GM21390 (cell line): Measurements from ENCODE around the gene TPSB2.
"Not testable (repeated sequence)": the region's sequence is repeated elsewhere in the genome, so short reads cannot be mapped to it uniquely, and the experiment has no call there.

Experiments used
- ATAC-seq: cut with Tn5 transposase; IDR thresholded peaks from one replicate; pipeline ENCODE4 v1.9.1; 2021; ENCODE audit not compliant: unreplicated experiment

Gene TPSB2

DNA sequence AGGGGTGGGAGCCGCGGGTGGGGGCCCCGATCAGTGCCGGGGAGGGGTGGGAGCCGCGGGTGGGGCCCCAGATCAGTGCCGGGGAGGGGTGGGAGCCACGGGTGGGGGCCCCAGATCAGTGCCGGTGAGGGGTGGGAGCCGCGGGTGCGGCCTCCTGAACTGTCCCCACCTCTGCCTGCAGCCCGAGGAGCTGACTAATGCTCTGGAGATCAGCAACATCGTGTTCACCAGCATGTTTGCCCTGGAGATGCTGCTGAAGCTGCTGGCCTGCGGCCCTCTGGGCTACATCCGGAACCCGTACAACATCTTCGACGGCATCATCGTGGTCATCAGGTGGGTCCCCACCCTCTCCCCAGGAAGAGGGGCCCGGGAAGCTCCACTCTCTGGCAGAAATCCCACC, 25.1 kb downstream of the TPSB2 start:
- ATAC-seq = no peak

DNA sequence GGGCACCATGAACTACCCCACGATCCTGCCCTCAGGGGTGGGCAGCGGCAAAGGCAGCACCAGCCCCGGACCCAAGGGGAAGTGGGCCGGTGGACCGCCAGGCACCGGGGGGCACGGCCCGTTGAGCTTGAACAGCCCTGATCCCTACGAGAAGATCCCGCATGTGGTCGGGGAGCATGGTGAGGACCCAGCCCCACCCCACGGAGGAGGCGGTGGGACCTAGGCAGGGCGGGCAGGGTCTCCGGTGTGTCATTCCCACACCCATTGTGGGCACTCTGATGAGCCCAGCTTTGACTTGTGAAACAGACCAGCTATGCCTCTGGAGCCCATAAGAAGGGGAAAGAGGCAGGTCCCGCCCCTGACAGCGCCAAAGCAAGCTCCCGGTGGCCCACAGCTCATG, 27.7 kb downstream of the TPSB2 start:
- ATAC-seq = no peak

DNA sequence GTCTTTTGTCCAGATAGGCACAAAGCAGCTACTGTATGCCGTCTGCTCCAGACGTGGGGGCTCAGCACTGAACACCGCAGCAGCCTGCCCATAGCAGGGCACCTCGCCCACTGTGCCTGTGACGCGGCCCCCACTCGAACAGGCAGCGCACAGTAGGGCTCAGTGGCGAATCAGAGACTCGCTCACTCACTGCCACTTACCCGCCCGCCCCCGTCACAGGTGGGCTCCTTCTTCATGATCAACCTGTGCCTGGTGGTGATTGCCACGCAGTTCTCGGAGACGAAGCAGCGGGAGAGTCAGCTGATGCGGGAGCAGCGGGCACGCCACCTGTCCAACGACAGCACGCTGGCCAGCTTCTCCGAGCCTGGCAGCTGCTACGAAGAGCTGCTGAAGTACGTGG, 28.5 kb downstream of the TPSB2 start:
- no peak for ATAC-seq

DNA sequence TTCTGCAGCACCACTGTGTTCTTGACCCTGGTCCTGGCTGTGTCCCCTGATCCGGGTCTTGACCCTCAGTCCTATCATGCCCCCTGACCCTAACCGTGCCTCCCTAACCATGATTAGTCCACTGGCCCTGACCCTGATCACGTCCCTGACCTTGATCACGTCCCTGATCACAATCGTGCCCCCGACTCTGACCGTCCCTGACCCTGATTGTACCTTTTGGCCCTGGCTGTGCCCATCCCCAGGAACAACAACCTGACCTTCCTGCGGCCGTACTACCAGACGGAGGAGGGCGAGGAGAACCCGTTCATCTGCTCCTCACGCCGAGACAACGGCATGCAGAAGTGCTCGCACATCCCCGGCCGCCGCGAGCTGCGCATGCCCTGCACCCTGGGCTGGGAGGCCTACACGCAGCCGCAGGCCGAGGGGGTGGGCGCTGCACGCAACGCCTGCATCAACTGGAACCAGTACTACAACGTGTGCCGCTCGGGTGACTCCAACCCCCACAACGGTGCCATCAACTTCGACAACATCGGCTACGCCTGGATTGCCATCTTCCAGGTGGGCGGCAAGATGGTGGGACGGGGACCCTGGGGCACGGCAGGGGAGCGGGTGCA, 29.9 kb downstream of the TPSB2 start:
- ATAC-seq = no peak

DNA sequence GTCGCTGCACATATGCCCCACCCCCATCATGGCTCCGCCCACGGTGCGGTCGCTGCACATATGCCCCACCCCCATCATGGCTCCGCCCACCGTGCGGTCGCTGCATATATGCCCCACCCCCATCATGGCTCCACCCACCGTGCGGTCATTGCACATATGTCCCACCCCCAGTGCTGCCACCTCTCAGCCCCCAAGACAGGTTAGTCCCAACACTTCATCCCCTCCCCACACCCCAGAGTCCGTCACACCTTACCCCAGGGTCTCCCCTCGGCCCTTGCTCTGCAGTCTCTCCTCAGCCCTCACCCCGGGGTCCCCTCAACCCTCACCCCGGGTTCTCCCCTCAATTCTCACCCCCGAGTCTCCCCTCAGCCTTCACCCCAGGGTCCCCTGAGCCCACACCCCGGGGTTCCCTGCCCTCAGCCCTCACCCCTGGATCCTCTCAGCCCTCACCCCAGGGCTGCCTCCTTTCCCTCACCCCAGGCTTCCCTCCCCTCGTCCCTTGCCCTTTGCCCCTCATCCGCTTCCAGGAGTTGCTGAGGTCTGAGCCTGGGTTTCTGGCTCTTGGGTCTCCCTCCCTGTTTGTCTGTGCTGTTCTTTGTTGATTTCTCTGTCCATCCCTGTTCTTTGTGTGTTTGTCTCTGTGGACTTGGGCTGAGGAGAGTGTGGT, 30.5 kb downstream of the TPSB2 start:
- ATAC-seq = no peak

DNA sequence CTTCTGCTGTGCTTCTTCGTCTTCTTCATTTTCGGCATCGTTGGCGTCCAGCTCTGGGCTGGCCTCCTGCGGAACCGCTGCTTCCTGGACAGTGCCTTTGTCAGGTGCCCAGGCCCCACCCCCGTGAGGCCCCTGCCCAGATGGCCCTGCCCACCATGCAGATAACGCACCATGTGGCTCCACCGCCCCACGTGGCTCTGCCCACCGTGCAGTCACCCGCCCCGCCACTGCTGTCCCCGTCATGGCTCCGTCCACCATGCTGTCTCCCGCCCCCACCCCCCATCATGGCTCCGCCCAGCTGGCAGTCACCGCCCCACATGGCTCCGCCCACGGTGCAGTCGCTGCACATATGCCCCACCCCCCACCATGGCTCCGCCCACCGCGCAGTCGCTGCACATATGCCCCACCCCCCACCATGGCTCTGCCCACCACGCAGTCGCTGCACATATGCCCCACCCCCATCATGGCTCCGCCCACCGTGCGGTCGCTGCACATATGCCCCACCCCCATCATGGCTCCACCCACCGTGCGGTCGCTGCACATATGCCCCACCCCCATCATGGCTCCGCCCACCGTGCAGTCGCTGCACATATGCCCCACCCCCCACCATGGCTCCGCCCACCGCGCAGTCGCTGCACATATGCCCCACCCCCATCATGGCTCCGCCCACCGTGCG, 31.2 kb downstream of the TPSB2 start:
- not testable (repeated sequence) for ATAC-seq

DNA sequence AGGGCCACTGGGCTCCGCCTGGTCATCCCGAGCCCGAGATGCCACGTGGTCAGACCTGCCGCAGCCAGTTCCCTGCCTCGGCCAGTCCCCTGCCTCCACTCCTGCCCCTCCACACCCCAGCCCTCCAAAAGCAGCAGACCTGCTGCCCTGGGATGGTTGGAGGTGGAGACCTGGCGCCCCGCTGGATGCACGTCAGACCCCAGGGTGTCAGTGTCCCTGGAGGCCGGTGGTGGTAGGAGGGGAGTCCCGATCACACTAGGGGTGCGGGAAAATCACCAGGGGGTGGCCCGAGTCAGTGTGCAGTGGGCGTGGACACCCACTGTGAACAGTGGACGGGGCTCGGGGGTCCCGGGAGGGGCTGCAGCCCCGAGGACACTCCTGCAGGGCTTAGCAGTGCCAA, 31.8 kb downstream of the TPSB2 start:
- ATAC-seq = no peak

DNA sequence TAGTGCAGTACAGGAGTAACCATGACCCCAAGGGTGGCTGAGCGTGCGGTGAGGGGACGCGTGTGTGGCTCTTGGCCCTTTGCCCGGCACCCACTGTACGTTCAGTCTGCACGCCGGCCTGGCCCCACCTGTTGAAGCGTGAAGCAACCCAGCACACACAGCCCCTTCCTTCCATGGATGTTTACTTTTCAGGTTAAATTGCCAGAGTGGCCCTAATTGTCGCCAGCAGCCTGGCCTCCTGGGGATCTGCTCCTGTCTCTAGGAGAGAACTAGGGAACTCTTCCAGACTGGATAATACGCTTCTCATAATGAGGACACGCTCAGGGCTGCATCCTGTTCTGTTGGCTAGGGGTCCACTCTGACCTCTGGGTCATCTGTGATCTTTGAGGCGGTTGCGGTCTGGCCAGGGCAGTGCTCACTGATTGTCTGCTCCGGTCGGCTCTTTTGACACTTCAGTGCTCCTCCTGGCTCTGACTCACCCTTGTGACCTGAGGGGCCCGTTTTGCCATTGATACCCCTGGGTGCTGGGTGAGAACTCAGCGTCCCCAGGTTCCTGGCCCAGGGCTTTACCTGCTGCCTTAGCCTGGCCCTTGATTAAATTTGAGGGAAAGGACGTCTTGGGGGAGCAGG, 32.6 kb downstream of the TPSB2 start:
- no peak for ATAC-seq

DNA sequence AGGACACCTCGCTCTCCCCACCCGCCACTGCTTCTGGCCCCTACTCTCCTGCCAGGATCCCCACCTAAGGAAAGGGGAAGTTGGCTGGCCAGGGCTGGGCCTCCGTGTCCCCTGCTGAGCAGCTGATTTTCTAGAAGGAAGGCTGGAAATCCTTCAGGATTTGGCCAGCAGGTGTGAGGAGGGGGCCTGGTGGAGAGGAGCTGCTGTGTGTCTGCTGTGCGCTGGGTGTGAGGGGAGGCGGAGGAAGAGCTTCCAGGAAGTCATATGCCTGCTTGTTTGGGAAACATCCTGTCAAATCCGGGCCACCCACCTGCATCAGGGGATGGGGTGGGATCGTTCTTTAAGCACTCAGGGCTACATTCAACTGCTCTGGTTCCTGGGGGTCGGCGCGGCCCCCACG, 33.5 kb downstream of the TPSB2 start:
- ATAC-seq = no peak

DNA sequence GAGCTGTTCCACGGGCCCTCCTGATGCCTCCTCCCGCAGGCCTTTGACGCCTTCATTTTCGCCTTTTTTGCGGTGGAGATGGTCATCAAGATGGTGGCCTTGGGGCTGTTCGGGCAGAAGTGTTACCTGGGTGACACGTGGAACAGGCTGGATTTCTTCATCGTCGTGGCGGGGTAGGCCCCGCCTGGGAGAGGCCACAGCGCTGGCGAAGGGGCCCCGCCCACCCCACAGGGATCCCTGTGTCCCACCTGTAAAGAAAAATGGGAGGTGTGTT, 34.7 kb downstream of the TPSB2 start:
- no peak for ATAC-seq

DNA sequence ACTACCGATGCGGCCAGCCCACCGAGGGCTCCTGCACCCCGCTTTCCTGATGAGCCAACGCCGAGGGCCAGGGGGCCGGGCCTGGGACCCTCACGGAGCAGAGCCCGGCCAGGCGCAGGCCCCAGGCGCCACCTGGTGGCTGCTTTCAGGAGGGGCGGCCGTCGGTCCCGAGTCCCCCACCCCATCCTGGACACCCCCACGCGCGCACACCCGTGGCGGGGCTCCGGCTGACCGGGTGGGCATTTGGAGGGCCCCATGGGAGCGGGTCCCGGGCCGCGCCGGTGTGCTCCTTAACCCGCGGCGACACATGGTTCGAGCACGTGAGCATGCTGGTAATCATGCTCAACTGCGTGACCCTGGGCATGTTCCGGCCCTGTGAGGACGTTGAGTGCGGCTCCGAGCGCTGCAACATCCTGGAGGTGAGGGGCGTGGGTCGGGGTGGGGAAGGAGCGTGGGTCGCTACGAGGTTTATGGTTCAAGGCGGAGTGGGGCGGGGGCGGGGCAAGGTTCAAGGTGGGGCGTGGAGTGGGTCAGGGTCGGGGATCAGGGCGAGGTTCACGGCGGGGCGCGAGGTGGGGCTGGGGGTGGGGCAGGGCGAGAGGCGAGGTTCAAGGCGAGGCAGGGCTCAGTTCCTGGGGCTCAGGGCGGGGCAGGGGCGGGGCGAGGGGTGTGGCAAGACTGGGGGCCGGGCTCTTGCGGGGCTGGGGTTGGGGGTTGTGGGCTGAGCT, 35.2 kb downstream of the TPSB2 start:
- ATAC-seq = no peak

DNA sequence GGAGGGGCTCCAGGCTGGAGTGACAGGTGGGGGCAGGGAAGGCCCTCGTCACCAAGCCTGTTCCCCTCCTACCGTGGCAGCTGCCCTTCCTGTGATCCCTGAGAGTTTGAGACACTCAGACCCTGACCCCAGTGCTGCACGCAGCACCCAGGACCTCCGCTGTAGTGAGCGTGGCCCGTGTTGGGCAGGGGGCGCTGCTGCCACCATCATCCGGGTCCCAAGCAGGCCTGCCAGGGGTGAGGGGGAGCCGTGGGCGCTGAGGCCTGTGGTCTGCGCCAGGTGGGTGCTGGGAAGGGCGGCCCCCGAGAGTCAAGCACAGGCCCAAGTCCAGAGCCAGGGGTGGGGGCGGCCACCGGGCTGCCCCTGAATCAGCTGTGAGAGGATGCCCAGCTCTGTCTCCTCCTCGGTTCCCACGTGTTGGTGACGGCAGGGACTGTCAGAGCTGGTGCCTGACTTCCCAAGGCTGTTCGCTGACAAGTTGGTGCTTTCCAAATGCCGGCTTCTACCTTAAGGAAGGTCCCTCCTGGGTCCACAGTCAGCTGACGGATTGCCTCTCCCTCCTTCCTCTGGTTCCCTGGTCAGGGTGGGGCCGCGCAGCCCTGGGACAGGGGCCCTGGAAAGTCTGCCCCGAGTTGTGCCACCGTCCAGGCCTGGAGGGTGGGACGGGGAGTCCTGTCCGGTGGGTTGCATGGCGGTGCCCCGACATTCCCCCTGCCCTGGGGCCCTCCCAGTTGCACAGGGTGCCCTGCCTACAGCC, 36.0 kb downstream of the TPSB2 start:
- ATAC-seq = no peak

DNA sequence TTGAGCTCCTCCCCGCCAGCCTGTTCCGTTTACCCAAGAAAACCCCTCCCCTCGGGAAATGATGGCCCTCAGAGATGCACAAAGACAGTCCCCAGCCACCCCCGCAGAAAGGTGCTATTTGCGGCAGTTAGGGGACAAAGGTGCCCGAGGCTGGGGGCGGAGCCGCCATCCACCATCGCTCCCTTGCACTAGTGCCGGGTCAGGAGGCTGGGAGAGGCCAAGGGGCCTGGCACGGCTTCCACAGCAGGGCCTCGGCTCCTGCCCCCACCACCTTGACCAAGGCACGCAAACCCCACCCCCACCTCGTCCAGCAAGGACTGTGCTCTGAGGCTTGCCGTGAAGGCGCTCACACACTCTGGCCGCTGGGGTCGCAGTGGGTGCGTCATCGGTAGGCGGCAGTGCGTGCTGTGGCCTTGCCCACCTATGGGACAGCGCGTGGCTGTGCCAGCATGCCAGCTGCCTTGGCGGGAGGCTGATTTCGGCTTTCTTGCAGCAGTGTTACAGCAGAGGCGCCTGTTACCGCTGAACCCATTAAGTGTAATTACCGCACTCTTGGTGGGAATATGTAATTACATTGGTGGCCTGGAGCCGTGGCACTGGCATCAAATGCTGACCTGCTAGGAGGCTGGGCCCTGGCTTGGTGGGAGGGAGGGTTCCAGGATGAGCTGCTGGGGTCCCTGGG, 36.7 kb downstream of the TPSB2 start:
- ATAC-seq = no peak

DNA sequence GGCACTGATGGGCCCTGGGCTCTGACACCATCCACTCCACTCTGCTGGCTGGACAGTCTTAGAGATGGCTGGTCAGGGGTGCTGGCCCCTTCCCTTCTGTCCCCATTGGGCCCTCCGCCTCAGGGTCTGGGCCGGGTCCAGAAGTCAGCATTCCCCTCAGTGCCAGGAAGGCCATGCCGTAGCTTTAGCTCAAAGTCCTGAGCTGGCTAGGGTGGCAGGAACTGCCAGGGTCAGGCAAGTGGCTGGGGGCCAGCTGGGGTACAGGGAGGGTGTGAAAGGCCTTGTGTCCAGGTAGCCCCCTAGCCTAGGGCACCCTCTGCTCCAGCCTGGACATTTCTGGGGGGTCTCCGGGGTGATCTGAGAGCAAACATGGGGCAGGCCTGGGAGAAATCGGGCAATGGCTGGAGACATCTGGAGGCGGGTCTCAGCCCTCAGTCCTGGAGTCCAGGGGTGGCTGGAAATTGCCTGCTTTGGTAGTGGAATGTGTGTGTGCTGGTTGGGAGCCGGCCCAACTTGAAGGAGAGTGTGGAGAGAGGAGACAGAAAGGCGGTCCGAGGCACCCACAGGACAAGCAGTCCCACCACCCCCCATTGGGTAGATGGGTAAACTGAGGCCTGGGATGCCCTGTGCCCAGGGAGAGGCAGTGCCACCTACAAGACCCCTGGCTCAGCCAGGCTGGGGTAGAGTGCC, 37.5 kb downstream of the TPSB2 start:
- no peak for ATAC-seq

DNA sequence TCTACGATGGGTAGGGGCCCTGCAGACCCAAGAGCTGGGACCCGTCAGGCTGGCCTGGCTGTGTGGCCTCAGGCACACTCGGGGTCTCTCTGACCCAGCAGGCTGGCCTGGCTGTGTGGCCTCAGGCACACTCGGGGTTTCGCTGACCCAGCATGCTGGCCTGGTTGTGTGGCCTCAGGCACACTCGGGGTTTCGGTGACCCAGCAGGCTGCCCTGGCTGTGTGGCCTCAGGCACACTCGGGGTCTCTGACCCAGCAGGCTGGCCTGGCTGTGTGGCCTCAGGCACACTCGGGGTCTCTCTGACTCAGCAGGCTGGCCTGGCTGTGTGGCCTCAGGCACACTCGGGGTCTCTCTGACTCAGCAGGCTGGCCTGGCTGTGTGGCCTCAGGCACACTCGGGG, 39.2 kb downstream of the TPSB2 start:
- not testable (repeated sequence) for ATAC-seq

DNA sequence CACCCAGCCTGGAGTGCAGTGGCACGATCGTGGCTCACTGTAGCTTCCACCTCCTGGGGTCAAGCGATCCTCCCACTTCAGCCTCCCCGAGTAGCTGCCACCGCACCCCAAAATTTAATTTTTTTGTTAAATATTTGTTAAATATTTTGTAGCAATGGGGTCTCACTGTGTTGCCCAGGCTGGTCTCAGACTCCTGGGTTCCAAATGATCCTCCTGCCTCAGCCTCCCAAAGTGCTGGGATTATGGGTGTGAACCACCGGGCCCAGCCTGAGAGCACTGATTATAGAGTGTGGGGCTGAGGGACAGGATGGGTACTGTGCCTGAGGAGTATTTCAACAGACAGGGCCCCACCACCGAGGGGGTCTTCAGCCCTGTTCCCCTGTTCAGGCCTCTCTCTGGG, 40.5 kb downstream of the TPSB2 start:
- ATAC-seq = no peak

DNA sequence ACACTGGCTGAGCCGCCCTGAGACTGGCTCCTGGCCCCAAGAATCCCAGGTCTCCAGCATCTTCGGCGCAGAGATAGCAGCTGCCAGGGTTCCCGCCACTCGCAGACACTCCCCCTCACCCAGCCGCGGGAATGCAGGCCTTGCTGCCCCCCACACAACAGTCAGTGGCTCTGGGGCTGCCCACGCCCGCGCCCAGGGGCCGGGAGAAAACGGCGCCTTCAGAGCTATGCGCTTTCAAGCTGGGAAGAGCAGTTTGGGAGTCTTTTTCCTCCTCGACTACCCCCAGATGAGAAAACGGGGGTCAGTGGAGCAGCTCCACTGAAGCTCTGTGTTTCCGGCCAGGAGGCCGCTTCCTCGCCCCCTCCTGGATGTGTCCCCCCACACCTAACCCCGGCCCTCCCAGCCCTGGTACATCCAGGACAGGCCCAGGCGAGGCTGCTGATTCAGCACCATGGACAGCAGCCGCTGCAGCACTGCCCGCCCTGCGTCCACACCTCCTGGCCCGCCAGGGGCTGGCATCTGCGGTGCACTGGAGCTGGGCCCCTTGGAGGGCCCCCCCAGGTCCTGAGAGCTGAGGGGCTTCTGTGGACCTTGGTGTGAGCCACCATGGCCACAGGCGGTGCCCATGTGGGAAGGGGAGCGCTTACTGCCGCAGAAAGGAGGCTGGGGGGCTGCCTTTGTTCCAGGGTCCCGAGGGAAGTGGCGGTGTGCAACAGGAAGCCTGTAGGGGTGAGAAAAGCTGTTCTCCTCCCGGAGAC, 41.4 kb downstream of the TPSB2 start:
- no peak for ATAC-seq

DNA sequence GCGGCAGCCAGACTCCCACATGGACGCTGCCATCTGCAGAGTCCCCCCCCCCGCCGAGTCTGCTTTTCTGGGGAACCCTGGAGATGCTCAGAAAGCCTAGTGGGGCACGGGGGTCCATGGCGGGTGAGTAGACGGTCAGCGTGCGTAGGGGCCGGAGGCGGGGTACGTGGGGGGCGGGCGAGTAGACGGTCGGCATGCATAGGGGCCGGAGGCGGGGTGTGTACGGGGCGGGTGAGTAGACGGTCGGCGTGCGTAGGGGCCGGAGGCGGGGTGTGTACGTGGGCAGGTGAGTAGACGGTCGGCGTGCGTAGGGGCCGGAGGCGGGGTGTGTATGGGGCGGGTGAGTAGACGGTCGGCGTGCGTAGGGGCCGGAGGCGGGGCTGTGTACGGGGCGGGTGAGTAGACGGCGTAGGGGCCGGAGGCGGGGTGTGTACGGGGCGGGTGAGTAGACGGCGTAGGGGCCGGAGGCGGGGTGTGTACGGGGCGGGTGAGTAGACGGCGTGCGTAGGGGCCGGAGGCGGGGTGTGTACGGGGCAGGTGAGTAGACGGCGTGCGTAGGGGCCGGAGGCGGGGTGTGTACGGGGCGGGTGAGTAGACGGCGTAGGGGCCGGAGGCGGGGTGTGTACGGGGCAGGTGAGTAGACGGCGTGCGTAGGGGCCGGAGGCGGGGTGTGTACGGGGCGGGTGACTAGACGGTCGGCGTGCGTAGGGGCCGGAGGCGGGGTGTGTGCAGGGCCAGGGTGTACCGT, 44.4 kb downstream of the TPSB2 start:
- not testable (repeated sequence) for ATAC-seq
